Measurements from ENCODE around the gene NEK4.

Gene NEK4

GRCh38 chr3:52792961-52793695 is 22.4 kb upstream of the NEK4 start:
- DNase-seq (ENCODE audit: low read depth in 2 of 2) = no peak

GRCh38 chr3:52792413-52792812 is 21.7 kb upstream of the NEK4 start:
- no peak for DNase-seq (ENCODE audit: low read depth in 2 of 2)

- no peak for DNase-seq (ENCODE audit: low read depth in 2 of 2)
Measured at GRCh38 chr3:52791928-52792327, 21.2 kb upstream of the NEK4 start.

GRCh38 chr3:52791366-52791765 is 20.6 kb upstream of the NEK4 start:
- no peak for DNase-seq (ENCODE audit: low read depth in 2 of 2)

GRCh38 chr3:52790741-52791140 is 20.0 kb upstream of the NEK4 start:
- DNase-seq (ENCODE audit: low read depth in 2 of 2) = no peak

GRCh38 chr3:52790337-52790736 is 19.6 kb upstream of the NEK4 start:
- DNase-seq (ENCODE audit: low read depth in 2 of 2) = no peak

- no peak for DNase-seq (ENCODE audit: low read depth in 2 of 2)
Measured at GRCh38 chr3:52789746-52790040, 19.0 kb upstream of the NEK4 start.

- DNase-seq (ENCODE audit: low read depth in 2 of 2) = no peak
Measured at GRCh38 chr3:52788890-52789745, 18.4 kb upstream of the NEK4 start.

GRCh38 chr3:52787672-52788625 is 17.2 kb upstream of the NEK4 start:
- DNase-seq (ENCODE audit: low read depth in 2 of 2) = no peak

GRCh38 chr3:52787246-52787645 is 16.5 kb upstream of the NEK4 start:
- DNase-seq (ENCODE audit: low read depth in 2 of 2) = no peak

- DNase-seq (ENCODE audit: low read depth in 2 of 2) = no peak
Measured at GRCh38 chr3:52786330-52787215, 15.8 kb upstream of the NEK4 start.

- DNase-seq (ENCODE audit: low read depth in 2 of 2) = no peak
Measured at GRCh38 chr3:52784931-52785590, 14.3 kb upstream of the NEK4 start.

- DNase-seq (ENCODE audit: low read depth in 2 of 2) = no peak
Measured at GRCh38 chr3:52784021-52784621, 13.4 kb upstream of the NEK4 start.

GRCh38 chr3:52783211-52783555 is 12.4 kb upstream of the NEK4 start:
- no peak for DNase-seq (ENCODE audit: low read depth in 2 of 2)

- DNase-seq (ENCODE audit: low read depth in 2 of 2) = no peak
Measured at GRCh38 chr3:52782412-52783210, 11.9 kb upstream of the NEK4 start.

- no peak for DNase-seq (ENCODE audit: low read depth in 2 of 2)
Measured at GRCh38 chr3:52781741-52782140, 11.0 kb upstream of the NEK4 start.

GRCh38 chr3:52779837-52780585 is 9.3 kb upstream of the NEK4 start:
- no peak for DNase-seq (ENCODE audit: low read depth in 2 of 2)

GRCh38 chr3:52779011-52779836 is 8.5 kb upstream of the NEK4 start:
- no peak for DNase-seq (ENCODE audit: low read depth in 2 of 2)

Data from activated CD8-positive, alpha-beta memory T cell treated with anti-CD3 and anti-CD28 coated beads for 4 hours (primary cell).